K562 (cell line): ENCODE data around the gene OTUD5. TPM values are rescaled to one million over a fixed set of nuclear protein-coding genes. Genes with fewer than 3 reads are reported as not detected.
A peak's percentile ranks its signal among the peaks of the same experiment; 100 is the strongest.

ENCODE experiments used
- ATAC-seq: fragments of 200-7000 bp; cut with Tn5 transposase; 3 replicates; pipeline ENCODE4 v1.9.1; 2020; ENCODE audit warnings: moderate library complexity
- BruUV-seq: library from RNA; stranded (reverse); fragments of 400-500 nt; replicated peaks from 2 replicates; lab custom pipeline; 2021; lab: Mats Ljungman, UMichigan
- CTCF ChIA-PET: fragments of 300-600 bp; formaldehyde crosslinking; extraction: SDS; loops from one replicate; lab custom pipeline; 2021; ENCODE audit warnings: low intra/inter-chr PET ratio; lab: Yijun Ruan, JAX
- POLR2A ChIA-PET: fragments of 300-600, 350-650 bp; sonication (Branson Sonifier 250); formaldehyde crosslinking; extraction: SDS; loops from one replicate; lab custom pipeline; 2021; ENCODE audit warnings: antibody characterized with exemption, inconsistent platforms; lab: Yijun Ruan, JAX
- DNase-seq, 4 experiments: peaks; one replicate each; pipeline versions ENCODE4 v3.0.0 to v3.0.0-alpha.2; 2011 to 2018; ENCODE audit warnings: low spot score in 3 of 4, mixed read lengths in 3 of 4; ENCODE audit errors: extremely low read depth in 1 of 4
- FAIRE-seq: peaks from 2 replicates; lab custom pipeline; 2011; peaks lifted over from hg19 to GRCh38; lab: Jason Lieb, UNC
- H2AFZ ChIP-seq: 2 replicates; pipeline ENCODE4 v1.6.0; 2011; ENCODE audit warnings: low read depth, low read length, control low read depth, inconsistent platforms
- H3K27ac ChIP-seq: fragments of 200-600 bp; 3 replicates; pipeline ENCODE4 v1.8.0; 2011; ENCODE audit warnings: low read depth, mild to moderate bottlenecking, control low read depth, inconsistent platforms, low read length, moderate library complexity, mixed read lengths; ENCODE audit errors: extremely low read depth
- H3K27me3 ChIP-seq, 2 experiments: fragments of 300-600 bp in 1 of 2; 2 replicates in 1 of 2; 3 replicates in 1 of 2; pipeline versions ENCODE4 v1.6.0 to v1.8.0; 2011; ENCODE audit warnings: inconsistent platforms in 2 of 2, low read length in 2 of 2, mild to moderate bottlenecking in 1 of 2, mixed read lengths in 1 of 2, moderate library complexity in 1 of 2; ENCODE audit not compliant: control insufficient read depth in 2 of 2, insufficient read depth in 2 of 2
- H3K36me3 ChIP-seq: fragments of 300-600 bp; 3 replicates; pipeline ENCODE4 v1.8.0; 2011; ENCODE audit warnings: mild to moderate bottlenecking, low read length, inconsistent platforms; ENCODE audit not compliant: control insufficient read depth, insufficient read depth
- H3K4me1 ChIP-seq, 2 experiments: fragments of 200-600 bp in 1 of 2; replicated peaks in 1 of 2; 2 replicates in 1 of 2; 3 replicates in 1 of 2; pipeline versions ENCODE4 v1.5.1 to v1.8.0; 2011; ENCODE audit warnings: inconsistent platforms in 2 of 2, low read length in 2 of 2, mild to moderate bottlenecking in 1 of 2, mixed read lengths in 1 of 2, moderate library complexity in 1 of 2; ENCODE audit not compliant: control insufficient read depth in 2 of 2, insufficient read depth in 2 of 2
- H3K4me2 ChIP-seq: 2 replicates; pipeline ENCODE4 v1.6.1; 2011; ENCODE audit warnings: low read length, control low read depth, inconsistent platforms, mixed read lengths; ENCODE audit not compliant: insufficient read depth
- H3K4me3 ChIP-seq: fragments of 200-600 bp; sonication (generic), shearing (Covaris generic); 2 replicates; pipeline ENCODE4 v1.5.1; 2016; ENCODE audit warnings: control low read depth, inconsistent platforms
- H3K79me2 ChIP-seq: fragments of 200-600 bp; 3 replicates; pipeline ENCODE4 v1.8.0; 2011; ENCODE audit warnings: low read length, inconsistent platforms; ENCODE audit not compliant: control insufficient read depth, insufficient read depth
- H3K9ac ChIP-seq, 2 experiments: 2 replicates each; pipeline versions ENCODE4 v1.6.0 to v1.6.1; 2011; ENCODE audit warnings: low read depth in 2 of 2, low read length in 2 of 2, control low read depth in 1 of 2, inconsistent platforms in 1 of 2, mild to moderate bottlenecking in 1 of 2, mixed read lengths in 1 of 2; ENCODE audit not compliant: insufficient read depth in 1 of 2
- H3K9me1 ChIP-seq: one replicate; pipeline ENCODE4 v1.6.0; 2011; ENCODE audit warnings: inconsistent platforms, mild to moderate bottlenecking, low read length, moderate library complexity; ENCODE audit not compliant: control insufficient read depth, insufficient read depth
- H3K9me3 ChIP-seq: replicated peaks from 2 replicates; pipeline ENCODE4 v1.5.1; 2011; ENCODE audit warnings: low read depth, low read length, inconsistent platforms; ENCODE audit not compliant: control insufficient read depth, insufficient read depth
- H4K20me1 ChIP-seq: replicated peaks from 2 replicates; pipeline ENCODE4 v1.6.1; 2011; ENCODE audit warnings: low read length, inconsistent platforms, mixed read lengths; ENCODE audit not compliant: control insufficient read depth, insufficient read depth
- CUX1 ChIP-seq: fragments of 200-800 bp; sonication (Bioruptor generic); IDR thresholded peaks from 2 replicates; pipeline ENCODE4 v1.6.1; 2016; ENCODE audit warnings: missing genetic modification characterization, missing compliant biosample characterization
- MEF2D ChIP-seq: conservative IDR thresholded peaks from 2 replicates; pipeline ENCODE4 v1.6.1; 2016; ENCODE audit warnings: low read depth, missing genetic modification characterization, missing compliant biosample characterization
- NFYB ChIP-seq: IDR thresholded peaks from 2 replicates; pipeline ENCODE4 v1.6.1; 2011; ENCODE audit warnings: mild to moderate bottlenecking, moderate library complexity; ENCODE audit not compliant: insufficient read length; ENCODE audit errors: extremely low read depth
- PHTF2 ChIP-seq: fragments of 250-450 bp; sonication (Bioruptor Pico); IDR thresholded peaks from 2 replicates; pipeline ENCODE4 v1.5.0; 2021; ENCODE audit warnings: mild to moderate bottlenecking
- SMARCA4 ChIP-seq: fragments of 450-650 bp; IDR thresholded peaks from 2 replicates; pipeline ENCODE4 v1.6.1; 2016
- TAL1 ChIP-seq: fragments of 450-650 bp; IDR thresholded peaks from 2 replicates; pipeline ENCODE4 v1.6.1; 2016; ENCODE audit warnings: mild to moderate bottlenecking
- USF1 ChIP-seq: sonication (generic); formaldehyde crosslinking; IDR thresholded peaks from 2 replicates; pipeline ENCODE4 v1.9.0; 2022; ENCODE audit warnings: mild to moderate bottlenecking, missing genetic modification reagents
- ZBTB7A ChIP-seq: IDR thresholded peaks from 2 replicates; pipeline ENCODE4 v1.6.1; 2011; ENCODE audit warnings: low read depth, mild to moderate bottlenecking, low read length, moderate library complexity, borderline replicate concordance; ENCODE audit not compliant: control insufficient read depth
- ZNF121 ChIP-seq: sonication (generic); formaldehyde crosslinking; conservative IDR thresholded peaks from 2 replicates; pipeline ENCODE4 v1.8.0; 2022; ENCODE audit warnings: missing genetic modification reagents
- ZNF699 ChIP-seq: fragments of 250-450 bp; sonication (Bioruptor Pico); IDR thresholded peaks from 2 replicates; pipeline ENCODE4 v1.8.0; 2021; ENCODE audit warnings: mild to moderate bottlenecking, moderate library complexity; ENCODE audit not compliant: insufficient replicate concordance
- WGBS: fragments of 100-300 bp; shearing (Covaris generic); methylation state at CpG from one replicate; pipeline ENCODE4 v1.1.6; 2016; ENCODE audit warnings: low coverage, mixed read lengths; ENCODE audit not compliant: insufficient coverage; ENCODE audit errors: missing lambda C conversion rate; 5-methylcytosine and 5-hydroxymethylcytosine counted together
- in situ Hi-C: fragments of 300-500 bp; cut with MboI; formaldehyde crosslinking; loops from 4 replicates; pipeline ENCODE4 v1.15.0; 2018; ENCODE audit warnings: inconsistent platforms, mixed read lengths
- intact Hi-C: fragments of 100-400 bp; cut with micrococcal nuclease; formaldehyde crosslinking; loops from 2 replicates; pipeline ENCODE4 v1.14.2; 2022
- polyA plus RNA-seq, 8 experiments: library from polyadenylated mRNA; depleted of rRNA in 4 of 8; stranded (reverse) in 5 of 8; unstranded in 3 of 8; fragments of >200 nt; fragmentation: Nextera tagmentation in 2 of 8; fragmentation: Illumina TruSeq in 1 of 8; extraction: Ambion mirVana in 2 of 8; extraction: Trizol in 1 of 8; gene quantifications; 2 replicates each; pipeline versions ENCODE4 v1.2.1 to v1.2.3, GENCODE V29; 2011 to 2014; ENCODE audit warnings: inconsistent platforms in 1 of 8, missing spikeins in 1 of 8
- total RNA-seq, 7 experiments: library from RNA; depleted of rRNA in 6 of 7; stranded (reverse); fragments of >200 nt in 6 of 7; fragmentation: Illumina TruSeq in 2 of 7; extraction: Trizol in 2 of 7; gene quantifications; 2 replicates each; pipeline versions ENCODE4 v1.2.1 to v1.2.3, GENCODE V29; 2011 to 2021; ENCODE audit warnings: low replicate concordance in 1 of 7

The OTUD5 gene
- total and polyA plus RNA-seq, 9 of the 15 experiments (the other 6 are each of a cell fraction or from before 2014, with no cell fraction given) = 3.6 to 102 (median 59.0) TPM

DNA sequence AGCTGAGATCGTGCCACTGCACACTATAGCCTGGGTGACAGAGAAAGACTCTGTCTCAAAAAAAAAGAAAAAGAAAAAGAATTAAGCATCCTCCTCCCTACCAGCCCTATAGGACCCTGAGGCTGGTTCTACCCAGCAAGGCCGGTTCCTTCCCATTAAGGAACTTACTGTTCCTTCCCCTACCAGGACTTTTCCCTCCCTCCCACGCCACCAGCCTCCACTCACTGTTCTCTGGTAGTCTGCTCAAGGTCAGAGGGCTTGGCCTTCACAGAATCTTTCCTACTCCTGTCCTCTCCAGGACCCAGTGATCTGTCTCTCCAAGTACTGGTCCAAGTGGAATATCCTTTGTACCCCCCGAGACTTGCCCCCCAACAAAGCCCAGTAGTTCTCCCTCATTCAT lies 43.2 kb upstream of the OTUD5 start:
- H3K79me2 ChIP-seq = peaks cover 18% of the 10 kb centered on the region
- ChIA-PET POLR2A (no interaction called here), CTCF (no interaction called here)
- no peak for FAIRE-seq
- H3K9me3 ChIP-seq = no peaks in the 10 kb centered on the region
- H3K9me1 ChIP-seq = no peaks in the 10 kb centered on the region
- H3K4me1 ChIP-seq = peaks cover 3 to 6% of the 10 kb centered on the region in 2 experiments; a peak in 2 of 5 replicates
- H3K27me3 ChIP-seq = no peaks in the 10 kb centered on the region
- H3K9ac ChIP-seq = no peak overlapping the region
- no peak for TF ChIP-seq SMARCA4
- 90% methylated on average over 3 of the region's 4 CpGs for WGBS
- no peaks in the 10 kb centered on the region for H4K20me1 ChIP-seq
- peaks cover 34% of the 10 kb centered on the region; the same call in 2 of the 3 replicates for H3K36me3 ChIP-seq
- no peak for DNase-seq
- in situ Hi-C loops = no loop called here
- intact Hi-C loops = loop anchor here (5.0 kb wide), 2 partner anchors 42 to 43 kb away; partner anchors contain the start of genes OTUD5 and TFE3
- no TSS peak for BruUV-seq
- no peak overlapping the region for H3K4me3 ChIP-seq
- ATAC-seq = no peak
- H3K4me2 ChIP-seq = peak overlapping the region; percentile 94
- no peak overlapping the region; the same call in 2 of the 3 replicates for H3K27ac ChIP-seq
- no peak overlapping the region for H2AFZ ChIP-seq

GRCh38 chrX:48999030-48999429 lies 41.6 kb upstream of the OTUD5 start:
- peaks cover 18% of the 10 kb centered on the region for H3K79me2 ChIP-seq
- ChIA-PET CTCF (no interaction called here), POLR2A (no interaction called here)
- in situ Hi-C loops (no loop called here), intact Hi-C loops (no loop called here)
- ATAC-seq = no peak
- no TSS peak for BruUV-seq
- no peak overlapping the region for H3K27ac ChIP-seq
- no peaks in the 10 kb centered on the region for H3K27me3 ChIP-seq
- H3K4me3 ChIP-seq = no peak overlapping the region
- FAIRE-seq = no peak
- H2AFZ ChIP-seq = no peak overlapping the region
- H3K4me1 ChIP-seq = peaks cover 3 to 6% of the 10 kb centered on the region in 2 experiments; a peak in 2 of 5 replicates
- no peak overlapping the region for H3K9ac ChIP-seq
- WGBS = 85% methylated on average over 1 of the region's 5 CpGs
- H3K9me3 ChIP-seq = no peaks in the 10 kb centered on the region
- H3K9me1 ChIP-seq = no peaks in the 10 kb centered on the region
- no peaks in the 10 kb centered on the region for H4K20me1 ChIP-seq
- no peak for DNase-seq
- peaks cover 38% of the 10 kb centered on the region; the same call in 2 of the 3 replicates for H3K36me3 ChIP-seq
- H3K4me2 ChIP-seq = no peak overlapping the region
- TF ChIP-seq ZNF699 (CRISPR knock-in tag) (no peak), MEF2D (tag) (no peak), USF1 (no peak), TAL1 (no peak), CUX1 (CRISPR knock-in tag) (no peak), NFYB (no peak), ZBTB7A (no peak), ZNF121 (CRISPR knock-in tag) (no peak), PHTF2 (CRISPR knock-in tag) (no peak)
